Measurements from ENCODE around the gene COL20A1. TPM values are rescaled to one million over a fixed set of nuclear protein-coding genes. Genes with fewer than 3 reads are reported as not detected.

Gene COL20A1
- polyA plus RNA-seq, 2 of the 4 experiments (the other 2 are of a cell fraction) = 0.21 to 0.93 TPM

DNA sequence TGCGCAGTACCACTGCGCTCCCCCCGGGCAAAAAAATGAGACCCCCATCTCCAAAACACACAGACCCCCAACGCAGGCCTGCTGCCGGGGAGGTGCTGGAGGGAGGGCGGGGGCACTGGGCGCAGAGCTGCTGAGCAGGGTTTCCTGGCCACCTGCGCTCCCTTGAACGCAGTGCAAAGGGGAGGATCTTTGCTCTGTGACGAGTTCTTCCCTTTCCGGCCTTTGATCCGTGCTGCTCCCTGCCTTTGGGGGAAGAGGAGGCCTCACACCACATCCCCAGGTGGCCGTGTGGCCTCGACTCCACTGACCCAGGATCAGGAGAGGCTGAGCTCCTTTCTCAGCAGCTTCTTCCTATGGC lies 8.9 kb upstream of the COL20A1 start:
- Histone ChIP-seq H3K4me1 (no peaks in the 10 kb centered on the region), H3K9me3 (no peaks in the 10 kb centered on the region), H3K4me3 (no peak overlapping the region), H3K27ac (no peak overlapping the region), H3K4me2 (no peak overlapping the region)
- no peak for ATAC-seq
- 92% methylated on average over 14 of the region's 14 CpGs for WGBS (ENCODE audit: missing lambda C conversion rate)
- ChIA-PET POLR2A (interaction anchor here (0.6 to 1.7 kb wide), 2 partner anchors 11 to 313 kb away, joined by 3 to 6 read pairs; partner anchors contain the start of gene ARFGAP1), CTCF (interaction anchor here (1.4 to 30.4 kb wide), 3 partner anchors 7 to 59 kb away, joined by 3 to 401 read pairs (median 51); partner anchors contain the start of gene COL20A1)
- FAIRE-seq = no peak
- no peak for TF ChIP-seq CEBPB (IDR thresholded peaks at IDR 0.05)
- TF ChIP-seq, protein P1, sequence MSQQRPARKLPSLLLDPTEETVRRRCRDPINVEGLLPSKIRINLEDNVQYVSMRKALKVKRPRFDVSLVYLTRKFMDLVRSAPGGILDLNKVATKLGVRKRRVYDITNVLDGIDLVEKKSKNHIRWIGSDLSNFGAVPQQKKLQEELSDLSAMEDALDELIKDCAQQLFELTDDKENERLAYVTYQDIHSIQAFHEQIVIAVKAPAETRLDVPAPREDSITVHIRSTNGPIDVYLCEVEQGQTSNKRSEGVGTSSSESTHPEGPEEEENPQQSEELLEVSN (IDR thresholded peaks at IDR 0.05; ENCODE audit: borderline replicate concordance, low read depth) = no peak
- DNase-seq (ENCODE audit: low read depth in 1 of 2, low spot score in 1 of 2) = no peak

DNA sequence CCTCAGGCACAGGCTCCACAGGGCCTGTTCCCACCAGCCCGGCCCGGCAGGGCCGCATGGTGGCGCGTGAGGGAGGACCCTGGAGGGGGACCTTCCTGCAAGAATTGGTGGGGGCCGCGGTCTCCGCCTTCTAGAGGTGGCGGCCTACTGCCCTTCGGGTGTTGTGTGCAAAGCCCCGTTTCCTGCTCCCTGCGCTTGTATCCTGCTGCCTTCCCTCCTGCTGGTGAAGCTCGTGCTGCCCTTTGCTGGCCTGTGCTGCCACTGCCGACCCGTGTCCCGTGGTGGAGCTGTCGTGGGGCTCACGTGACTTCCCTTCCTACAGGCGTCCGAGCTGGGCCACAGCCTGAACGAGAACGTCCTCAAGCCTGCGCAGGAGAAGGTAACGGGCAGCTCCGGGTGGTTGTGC lies 8.4 kb upstream of the COL20A1 start:
- DNase-seq (ENCODE audit: low read depth in 1 of 2, low spot score in 1 of 2) (no peak), ATAC-seq (no peak), FAIRE-seq (no peak)
- POLR2A ChIA-PET = interaction anchor here (1.7 kb wide), 1 partner anchor 11 kb away, joined by 6 read pairs; the partner anchor contains the start of gene ARFGAP1
- H3K4me1 ChIP-seq = no peaks in the 10 kb centered on the region
- WGBS (ENCODE audit: missing lambda C conversion rate) = 98% methylated on average over 22 of the region's 25 CpGs
- CTCF ChIA-PET = interaction anchor here (1.0 to 30.4 kb wide), 7 partner anchors 8 to 105 kb away, joined by 3 to 401 read pairs (median 3); no protein-coding TSS in a partner anchor
- H3K9me3 ChIP-seq = no peaks in the 10 kb centered on the region
- TF ChIP-seq EP300 (IDR thresholded peaks at IDR 0.05) = no peak
- TF ChIP-seq RARB (CRISPR knock-in tag; IDR thresholded peaks at IDR 0.05) = no peak
- no peak for TF ChIP-seq HEYL (CRISPR knock-in tag; IDR thresholded peaks at IDR 0.05)
- TF ChIP-seq FOSB (CRISPR knock-in tag; IDR thresholded peaks at IDR 0.05) = no peak
- no peak for TF ChIP-seq ZFP36 (IDR thresholded peaks at IDR 0.05; ENCODE audit: borderline replicate concordance, partially characterized antibody)
- TF ChIP-seq MAZ (IDR thresholded peaks at IDR 0.05; ENCODE audit: borderline replicate concordance, low read depth, low read length) = no peak
- no peak for TF ChIP-seq HOXA7 (CRISPR knock-in tag; IDR thresholded peaks at IDR 0.05)
- no peak for TF ChIP-seq ZC3H11A (IDR thresholded peaks at IDR 0.05)
- no peak overlapping the region for H3K4me2 ChIP-seq
- H3K4me3 ChIP-seq = no peak overlapping the region
- H3K27ac ChIP-seq = no peak overlapping the region

DNA sequence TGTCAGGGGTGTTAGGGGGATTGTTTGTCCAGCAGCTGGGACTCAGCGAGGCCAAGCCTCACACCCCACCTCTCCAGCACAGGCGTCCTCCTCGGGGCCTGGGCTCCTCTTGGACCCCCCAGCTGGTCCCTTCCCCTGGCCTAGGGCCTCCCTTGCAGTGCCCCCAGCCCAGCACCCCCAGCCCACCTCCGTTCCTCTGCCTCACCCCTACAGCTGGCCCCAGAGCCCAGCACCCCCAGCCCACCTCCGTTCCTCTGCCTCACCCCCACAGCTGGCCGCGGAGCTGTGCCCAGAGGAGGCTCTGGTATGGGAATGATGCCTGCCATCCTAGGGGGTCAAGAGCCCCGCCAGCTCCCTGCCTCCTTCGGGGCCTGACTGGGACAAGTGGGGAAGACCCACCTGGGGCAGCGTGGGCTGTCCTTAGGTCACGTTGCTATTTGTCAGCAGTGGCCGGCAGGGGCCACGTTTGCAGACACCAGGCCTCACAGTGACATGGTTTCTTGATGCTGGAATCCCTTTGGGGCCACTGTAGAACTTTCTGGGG lies 7.9 kb upstream of the COL20A1 start:
- DNase-seq (ENCODE audit: low read depth in 1 of 2, low spot score in 1 of 2) (no peak), FAIRE-seq (no peak), ATAC-seq (no peak)
- POLR2A ChIA-PET = interaction anchor here (1.7 kb wide), 1 partner anchor 12 kb away, joined by 6 read pairs; the partner anchor contains the start of gene ARFGAP1
- no peak for TF ChIP-seq MAFK (IDR thresholded peaks at IDR 0.05; ENCODE audit: partially characterized antibody)
- TF ChIP-seq CBX8 (IDR thresholded peaks at IDR 0.05) = no peak
- TF ChIP-seq, protein P2, sequence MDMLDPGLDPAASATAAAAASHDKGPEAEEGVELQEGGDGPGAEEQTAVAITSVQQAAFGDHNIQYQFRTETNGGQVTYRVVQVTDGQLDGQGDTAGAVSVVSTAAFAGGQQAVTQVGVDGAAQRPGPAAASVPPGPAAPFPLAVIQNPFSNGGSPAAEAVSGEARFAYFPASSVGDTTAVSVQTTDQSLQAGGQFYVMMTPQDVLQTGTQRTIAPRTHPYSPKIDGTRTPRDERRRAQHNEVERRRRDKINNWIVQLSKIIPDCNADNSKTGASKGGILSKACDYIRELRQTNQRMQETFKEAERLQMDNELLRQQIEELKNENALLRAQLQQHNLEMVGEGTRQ (IDR thresholded peaks at IDR 0.05) = no peak
- no peak for TF ChIP-seq ZFP36 (IDR thresholded peaks at IDR 0.05; ENCODE audit: borderline replicate concordance, partially characterized antibody)
- TF ChIP-seq SREBF2 (IDR thresholded peaks at IDR 0.05) = no peak
- no peak for TF ChIP-seq FOXS1 (CRISPR knock-in tag; IDR thresholded peaks at IDR 0.05)
- no peak for TF ChIP-seq POLR2AphosphoS2 (conservative IDR thresholded peaks at IDR 0.05; ENCODE audit: low read length)
- CTCF ChIA-PET = interaction anchor here (1.0 to 30.4 kb wide), 6 partner anchors 8 to 105 kb away, joined by 3 to 401 read pairs (median 3); no protein-coding TSS in a partner anchor
- no peaks in the 10 kb centered on the region for H3K9me3 ChIP-seq
- no peak overlapping the region for H3K4me3 ChIP-seq
- no peak overlapping the region for H3K4me2 ChIP-seq
- WGBS (ENCODE audit: missing lambda C conversion rate) = 87% methylated on average over 3 of the region's 13 CpGs
- H3K4me1 ChIP-seq = no peaks in the 10 kb centered on the region
- H3K27ac ChIP-seq = no peak overlapping the region

DNA sequence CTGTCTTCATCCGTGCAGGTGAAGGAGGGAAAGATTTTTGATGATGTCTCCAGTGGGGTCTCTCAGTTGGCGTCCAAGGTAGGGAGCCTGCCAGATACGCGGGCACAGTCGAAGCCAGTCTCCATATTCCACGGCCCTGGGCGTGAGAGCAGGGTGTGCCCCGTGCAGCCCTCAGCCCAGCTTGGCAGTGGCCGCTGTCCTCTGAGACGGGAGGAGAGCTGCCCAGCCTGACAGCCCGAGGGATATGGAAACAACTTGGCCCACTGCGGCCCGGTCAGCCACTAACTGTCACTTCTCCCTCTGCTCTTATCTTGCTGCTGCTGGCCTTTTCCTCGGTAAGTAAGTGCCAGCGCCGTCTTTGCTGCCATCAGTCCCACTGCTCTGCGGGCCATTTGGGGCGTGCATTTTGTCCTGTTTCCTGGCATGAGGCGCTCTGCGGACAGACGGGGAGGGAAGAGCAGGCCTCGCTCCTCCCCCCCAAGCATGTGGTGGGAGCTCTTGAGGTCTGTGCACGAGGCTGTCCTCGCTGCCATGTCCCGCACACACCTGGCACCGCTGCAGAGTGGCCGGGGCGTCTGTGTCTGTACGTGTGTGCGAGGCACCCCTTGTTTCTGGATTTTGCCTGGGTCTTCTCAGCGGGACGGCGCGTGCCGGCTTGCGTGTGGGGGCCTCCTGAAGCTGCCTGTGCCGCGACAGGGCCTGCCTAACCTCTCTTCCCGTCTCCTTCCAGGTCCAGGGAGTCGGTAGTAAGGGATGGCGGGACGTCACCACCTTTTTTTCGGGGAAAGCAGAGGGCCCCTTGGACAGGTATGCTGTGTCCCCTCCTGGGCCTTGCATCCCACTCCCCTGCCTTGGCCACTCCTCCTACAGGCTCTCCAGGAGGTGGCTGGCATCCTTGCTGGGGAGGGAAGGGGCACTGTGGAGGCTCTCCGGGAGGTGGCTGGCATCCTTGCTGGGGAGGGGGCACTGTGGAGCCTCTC lies 7.1 kb upstream of the COL20A1 start:
- Histone ChIP-seq H3K4me3 (no peak overlapping the region), H3K4me2 (no peak overlapping the region), H3K9me3 (no peaks in the 10 kb centered on the region), H3K4me1 (peaks cover 7% of the 10 kb centered on the region; the same call in 2 of the 3 replicates), H3K27ac (no peak overlapping the region)
- ATAC-seq = no peak
- no peak for DNase-seq (ENCODE audit: low read depth in 1 of 2, low spot score in 1 of 2)
- WGBS (ENCODE audit: missing lambda C conversion rate) = 92% methylated on average over 43 of the region's 44 CpGs
- ChIA-PET CTCF (interaction anchor here (0.9 to 30.4 kb wide), 8 partner anchors 9 to 106 kb away, joined by 3 to 401 read pairs (median 3); no protein-coding TSS in a partner anchor), POLR2A (interaction anchor here (1.7 kb wide), 1 partner anchor 13 kb away, joined by 6 read pairs; the partner anchor contains the start of gene ARFGAP1)
- FAIRE-seq = no peak
- TF ChIP-seq RAD21 (conservative IDR thresholded peaks at IDR 0.05 in 1 of 2, IDR thresholded peaks at IDR 0.05 in 1 of 2) = no peak
- no peak for TF ChIP-seq HOXA7 (CRISPR knock-in tag; IDR thresholded peaks at IDR 0.05)
- TF ChIP-seq ZFP36 (IDR thresholded peaks at IDR 0.05; ENCODE audit: borderline replicate concordance, partially characterized antibody) = no peak
- TF ChIP-seq RARB (CRISPR knock-in tag; IDR thresholded peaks at IDR 0.05) = no peak
- no peak for TF ChIP-seq CEBPB (IDR thresholded peaks at IDR 0.05)
- no peak for TF ChIP-seq HOXB13 (CRISPR knock-in tag; IDR thresholded peaks at IDR 0.05; ENCODE audit: low read depth)
- TF ChIP-seq EP300 (IDR thresholded peaks at IDR 0.05) = no peak
- no peak for TF ChIP-seq ZC3H11A (IDR thresholded peaks at IDR 0.05)
- no peak for TF ChIP-seq CHD2 (IDR thresholded peaks at IDR 0.05; ENCODE audit: low read length, partially characterized antibody)
- no peak for TF ChIP-seq EHF (CRISPR knock-in tag; IDR thresholded peaks at IDR 0.05)
- TF ChIP-seq, protein P3, sequence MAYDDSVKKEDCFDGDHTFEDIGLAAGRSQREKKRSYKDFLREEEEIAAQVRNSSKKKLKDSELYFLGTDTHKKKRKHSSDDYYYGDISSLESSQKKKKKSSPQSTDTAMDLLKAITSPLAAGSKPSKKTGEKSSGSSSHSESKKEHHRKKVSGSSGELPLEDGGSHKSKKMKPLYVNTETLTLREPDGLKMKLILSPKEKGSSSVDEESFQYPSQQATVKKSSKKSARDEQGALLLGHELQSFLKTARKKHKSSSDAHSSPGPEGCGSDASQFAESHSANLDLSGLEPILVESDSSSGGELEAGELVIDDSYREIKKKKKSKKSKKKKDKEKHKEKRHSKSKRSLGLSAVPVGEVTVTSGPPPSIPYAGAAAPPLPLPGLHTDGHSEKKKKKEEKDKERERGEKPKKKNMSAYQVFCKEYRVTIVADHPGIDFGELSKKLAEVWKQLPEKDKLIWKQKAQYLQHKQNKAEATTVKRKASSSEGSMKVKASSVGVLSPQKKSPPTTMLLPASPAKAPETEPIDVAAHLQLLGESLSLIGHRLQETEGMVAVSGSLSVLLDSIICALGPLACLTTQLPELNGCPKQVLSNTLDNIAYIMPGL (CRISPR knock-in tag; IDR thresholded peaks at IDR 0.05; ENCODE audit: borderline replicate concordance) = no peak
- no peak for TF ChIP-seq RNF2 (IDR thresholded peaks at IDR 0.05; ENCODE audit: borderline replicate concordance, low read depth)
- TF ChIP-seq MAFK (IDR thresholded peaks at IDR 0.05; ENCODE audit: partially characterized antibody) = no peak
- TF ChIP-seq JUN (IDR thresholded peaks at IDR 0.05) = no peak
- no peak for TF ChIP-seq ESRRA (IDR thresholded peaks at IDR 0.05; ENCODE audit: borderline replicate concordance, low read length)

Measured in A549 (cell line).